ENCODE results near the gene CYP4F22.
A peak's percentile ranks its signal among the peaks of the same experiment; 100 is the strongest.

CYP4F22 gene

GRCh38 chr19:15534957-15535864 is 26.9 kb downstream of the CYP4F22 start:
- no peak for DNase-seq (ENCODE audit: low read depth)

- no peak for DNase-seq (ENCODE audit: low read depth)
Observed at GRCh38 chr19:15536350-15536749, 28.0 kb downstream of the CYP4F22 start.

- peak; percentile 5 for DNase-seq (ENCODE audit: low read depth)
Observed at GRCh38 chr19:15538774-15539173, 30.4 kb downstream of the CYP4F22 start.

- no peak for DNase-seq (ENCODE audit: low read depth)
Observed at GRCh38 chr19:15539638-15540037, 31.3 kb downstream of the CYP4F22 start.

GRCh38 chr19:15540435-15540834 is 32.1 kb downstream of the CYP4F22 start:
- no peak for DNase-seq (ENCODE audit: low read depth)

- no peak for DNase-seq (ENCODE audit: low read depth)
Observed at GRCh38 chr19:15544283-15544682, 36.0 kb downstream of the CYP4F22 start.

- DNase-seq (ENCODE audit: low read depth), result no peak
Observed at GRCh38 chr19:15544970-15545369, 36.6 kb downstream of the CYP4F22 start.

- DNase-seq (ENCODE audit: low read depth), result no peak
Observed at GRCh38 chr19:15548648-15549047, 40.3 kb downstream of the CYP4F22 start.

GRCh38 chr19:15549581-15549980 is 41.3 kb downstream of the CYP4F22 start:
- DNase-seq (ENCODE audit: low read depth), result no peak

GRCh38 chr19:15550273-15550672 is 41.9 kb downstream of the CYP4F22 start:
- DNase-seq (ENCODE audit: low read depth), result no peak

- DNase-seq (ENCODE audit: low read depth), result no peak
Observed at GRCh38 chr19:15550929-15551292, 42.6 kb downstream of the CYP4F22 start.

- peak; percentile 13 for DNase-seq (ENCODE audit: low read depth)
Observed at GRCh38 chr19:15551293-15552004, 43.1 kb downstream of the CYP4F22 start.

GRCh38 chr19:15555021-15555420 is 46.7 kb downstream of the CYP4F22 start:
- DNase-seq (ENCODE audit: low read depth), result no peak

- DNase-seq (ENCODE audit: low read depth), result peak; percentile 89
Observed at GRCh38 chr19:15555759-15556633, 47.7 kb downstream of the CYP4F22 start.

GRCh38 chr19:15556634-15557181 is 48.4 kb downstream of the CYP4F22 start:
- DNase-seq (ENCODE audit: low read depth), result no peak

- no peak for DNase-seq (ENCODE audit: low read depth)
Observed at GRCh38 chr19:15557223-15557622, 48.9 kb downstream of the CYP4F22 start.

GRCh38 chr19:15562145-15562544 is 53.8 kb downstream of the CYP4F22 start:
- DNase-seq (ENCODE audit: low read depth), result no peak

GRCh38 chr19:15562861-15563260 is 54.5 kb downstream of the CYP4F22 start:
- DNase-seq (ENCODE audit: low read depth), result peak; percentile 32

- DNase-seq (ENCODE audit: low read depth), result peak; percentile 21
Observed at GRCh38 chr19:15563325-15563794, 55.0 kb downstream of the CYP4F22 start.

GRCh38 chr19:15563931-15564330 is 55.6 kb downstream of the CYP4F22 start:
- no peak for DNase-seq (ENCODE audit: low read depth)

- DNase-seq (ENCODE audit: low read depth), result no peak
Observed at GRCh38 chr19:15564534-15565168, 56.3 kb downstream of the CYP4F22 start.
